Sigmoid colon (tissue), 4 donors: Measurements from ENCODE around the gene TMEM220.
"Not testable (repeated sequence)": the region's sequence is repeated elsewhere in the genome, so short reads cannot be mapped to it uniquely, and the experiment has no call there.

Source experiments
- CTCF ChIP-seq, 4 experiments: fragments of 450-650 bp in 3 of 4; fragments of 200-600 bp in 1 of 4; IDR thresholded peaks; one replicate each; pipeline ENCODE4 v1.5.1; 2016 to 2019; ENCODE audit warnings: antibody characterized with exemption in 4 of 4, mild to moderate bottlenecking in 3 of 4, moderate library complexity in 2 of 4
- EP300 ChIP-seq, 4 donors: sonication (generic); formaldehyde crosslinking; IDR thresholded peaks; one replicate each; pipeline ENCODE4 v1.6.1; 2017; ENCODE audit warnings: antibody characterized with exemption in 4 of 4
- POLR2AphosphoS5 ChIP-seq, 4 donors: sonication (generic); formaldehyde crosslinking; IDR thresholded peaks; one replicate each; pipeline ENCODE4 v1.6.1; 2017; ENCODE audit warnings: antibody characterized with exemption in 4 of 4

- TF ChIP-seq CTCF, EP300, POLR2AphosphoS5 (IDR thresholded peaks at IDR 0.05): not testable (repeated sequence)
These were observed 424 bp upstream of the TMEM220 start for GRCh38 chr17:10730247-10730646.
